HG02884 (cell line): ENCODE data around the gene STIP1.

Experiments
- ATAC-seq: cut with Tn5 transposase; IDR thresholded peaks from one replicate; pipeline ENCODE4 v1.9.1; 2021; ENCODE audit warnings: mild to moderate bottlenecking, moderate library complexity; ENCODE audit not compliant: unreplicated experiment

The STIP1 gene

DNA sequence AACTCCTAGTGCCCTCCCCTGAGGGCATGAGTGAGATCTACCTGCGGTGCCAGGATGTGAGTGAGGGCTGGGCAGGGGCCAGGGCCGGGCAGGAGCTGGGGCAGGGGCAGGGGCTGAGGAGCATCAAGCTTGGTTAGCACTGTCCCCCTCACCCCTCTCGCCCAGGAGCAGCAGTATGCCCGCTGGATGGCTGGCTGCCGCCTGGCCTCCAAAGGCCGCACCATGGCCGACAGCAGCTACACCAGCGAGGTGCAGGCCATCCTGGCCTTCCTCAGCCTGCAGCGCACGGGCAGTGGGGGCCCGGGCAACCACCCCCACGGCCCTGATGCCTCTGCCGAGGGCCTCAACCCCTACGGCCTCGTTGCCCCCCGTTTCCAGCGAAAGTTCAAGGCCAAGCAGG, 34.3 kb downstream of the STIP1 start:
- no peak for ATAC-seq

DNA sequence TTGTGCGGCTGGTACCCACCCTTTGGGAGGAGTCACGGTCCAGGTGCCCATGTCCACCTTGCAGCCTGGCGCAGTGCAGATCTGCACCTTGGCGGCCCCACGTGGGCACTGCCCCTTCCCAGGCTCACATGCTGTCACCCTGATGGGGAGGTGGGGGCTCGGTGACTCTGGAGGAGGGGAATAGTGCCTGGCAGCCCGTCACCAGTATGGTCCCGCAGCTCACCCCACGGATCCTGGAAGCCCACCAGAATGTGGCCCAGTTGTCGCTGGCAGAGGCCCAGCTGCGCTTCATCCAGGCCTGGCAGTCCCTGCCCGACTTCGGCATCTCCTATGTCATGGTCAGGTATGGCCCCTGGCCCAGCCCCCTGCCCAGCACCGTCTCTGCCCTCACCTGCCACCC, 34.8 kb downstream of the STIP1 start:
- no peak for ATAC-seq

DNA sequence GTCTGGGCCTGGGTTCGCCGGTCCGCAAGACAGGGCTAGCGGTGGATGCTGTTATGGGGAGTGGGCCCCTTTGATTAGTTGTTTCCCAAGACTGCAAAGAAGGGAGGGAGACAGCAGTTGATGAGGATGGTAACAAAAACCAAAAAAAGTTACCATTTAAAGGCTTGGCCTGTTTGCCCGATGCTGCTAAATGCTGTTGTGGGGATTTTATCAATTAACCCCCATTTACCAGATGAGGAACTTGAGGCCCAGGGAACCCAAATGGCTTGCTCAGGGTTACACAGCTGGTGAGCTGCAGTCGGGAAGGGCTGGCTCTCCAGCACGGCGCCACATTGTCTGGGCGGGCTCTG, 36.7 kb downstream of the STIP1 start:
- ATAC-seq: no peak

DNA sequence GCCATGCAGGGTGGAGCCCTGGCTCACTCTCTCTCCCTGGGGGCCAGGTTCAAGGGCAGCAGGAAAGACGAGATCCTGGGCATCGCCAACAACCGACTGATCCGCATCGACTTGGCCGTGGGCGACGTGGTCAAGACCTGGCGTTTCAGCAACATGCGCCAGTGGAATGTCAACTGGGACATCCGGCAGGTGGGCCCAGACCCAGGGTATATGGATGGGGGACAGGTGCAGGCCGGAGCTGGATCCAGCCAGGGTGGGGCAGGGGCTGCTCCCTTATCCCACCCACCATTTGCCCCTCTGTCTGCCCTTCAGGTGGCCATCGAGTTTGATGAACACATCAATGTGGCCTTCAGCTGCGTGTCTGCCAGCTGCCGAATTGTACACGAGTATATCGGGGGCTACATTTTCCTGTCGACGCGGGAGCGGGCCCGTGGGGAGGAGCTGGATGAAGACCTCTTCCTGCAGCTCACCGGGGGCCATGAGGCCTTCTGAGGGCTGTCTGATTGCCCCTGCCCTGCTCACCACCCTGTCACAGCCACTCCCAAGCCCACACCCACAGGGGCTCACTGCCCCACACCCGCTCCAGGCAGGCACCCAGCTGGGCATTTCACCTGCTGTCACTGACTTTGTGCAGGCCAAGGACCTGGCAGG, 37.2 kb downstream of the STIP1 start:
- ATAC-seq: no peak

DNA sequence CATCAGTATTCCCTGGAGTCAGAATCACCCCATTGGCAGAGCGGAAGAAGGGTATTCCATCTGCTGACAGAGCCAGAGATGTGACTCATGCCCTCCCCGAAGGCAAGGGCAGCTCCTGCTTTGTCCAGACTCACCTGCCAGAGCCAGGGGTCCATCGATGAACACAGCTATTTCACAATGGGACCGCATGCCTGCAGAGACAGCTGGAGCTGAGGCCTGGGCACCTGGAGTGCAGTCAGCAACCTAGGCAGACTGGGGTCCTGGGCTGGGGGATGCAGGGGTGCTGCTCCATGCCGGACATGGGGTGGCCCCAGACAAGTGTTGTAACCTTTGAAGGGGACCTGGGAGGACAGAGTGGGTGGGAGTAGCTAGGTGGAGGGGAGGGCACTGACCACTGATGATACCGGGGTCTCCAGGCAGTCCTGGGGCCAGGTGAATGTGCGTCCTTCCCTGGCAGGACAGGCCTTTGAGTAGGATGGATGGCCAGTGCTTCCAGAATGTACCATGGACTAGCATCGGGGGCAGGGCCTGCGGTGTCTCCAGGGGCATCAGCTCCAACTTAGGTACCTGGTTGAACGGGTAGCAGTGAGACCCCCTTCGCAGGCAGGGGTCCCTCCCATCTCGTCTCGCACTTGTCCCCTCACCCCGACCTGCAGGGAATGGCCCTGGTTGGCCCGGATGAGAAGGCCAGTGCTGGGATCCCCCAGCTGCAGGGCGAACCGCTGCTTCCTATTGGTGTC, 38.4 kb downstream of the STIP1 start:
- no peak for ATAC-seq

DNA sequence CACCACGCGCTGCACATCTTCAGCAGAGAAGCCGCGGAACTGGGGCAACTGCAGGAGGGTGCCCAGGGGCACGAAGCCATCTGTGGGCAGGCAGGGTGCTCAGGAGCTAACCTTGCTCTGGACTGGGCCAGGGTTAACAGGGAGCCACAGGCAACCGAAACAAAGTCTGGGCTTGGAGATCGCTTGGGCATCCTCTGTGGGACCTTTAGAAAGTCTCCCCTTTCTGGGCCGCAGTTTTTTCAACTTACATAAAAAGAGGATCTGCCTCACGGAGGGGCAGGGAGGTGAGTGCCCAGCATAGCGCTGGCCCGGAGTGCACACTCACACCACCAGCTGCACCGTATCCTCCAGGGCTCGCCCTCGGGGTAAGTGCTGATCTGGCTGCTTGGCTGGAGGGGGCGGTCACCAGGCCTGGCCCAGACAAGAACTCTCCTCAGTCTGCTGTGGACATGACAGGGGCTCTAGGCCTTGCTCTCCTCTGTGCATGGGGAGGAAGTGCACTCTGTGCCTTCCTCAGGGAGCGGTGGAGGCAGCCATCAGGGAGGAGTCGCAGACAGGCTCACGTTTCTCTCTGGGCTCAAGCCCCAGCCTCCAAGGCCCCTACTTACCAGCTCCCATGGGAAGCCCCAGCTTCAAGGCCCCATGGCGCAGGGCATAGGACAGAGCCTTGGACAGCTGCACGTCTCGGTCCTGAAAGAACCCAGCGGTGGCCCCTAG, 39.1 kb downstream of the STIP1 start:
- no peak for ATAC-seq

DNA sequence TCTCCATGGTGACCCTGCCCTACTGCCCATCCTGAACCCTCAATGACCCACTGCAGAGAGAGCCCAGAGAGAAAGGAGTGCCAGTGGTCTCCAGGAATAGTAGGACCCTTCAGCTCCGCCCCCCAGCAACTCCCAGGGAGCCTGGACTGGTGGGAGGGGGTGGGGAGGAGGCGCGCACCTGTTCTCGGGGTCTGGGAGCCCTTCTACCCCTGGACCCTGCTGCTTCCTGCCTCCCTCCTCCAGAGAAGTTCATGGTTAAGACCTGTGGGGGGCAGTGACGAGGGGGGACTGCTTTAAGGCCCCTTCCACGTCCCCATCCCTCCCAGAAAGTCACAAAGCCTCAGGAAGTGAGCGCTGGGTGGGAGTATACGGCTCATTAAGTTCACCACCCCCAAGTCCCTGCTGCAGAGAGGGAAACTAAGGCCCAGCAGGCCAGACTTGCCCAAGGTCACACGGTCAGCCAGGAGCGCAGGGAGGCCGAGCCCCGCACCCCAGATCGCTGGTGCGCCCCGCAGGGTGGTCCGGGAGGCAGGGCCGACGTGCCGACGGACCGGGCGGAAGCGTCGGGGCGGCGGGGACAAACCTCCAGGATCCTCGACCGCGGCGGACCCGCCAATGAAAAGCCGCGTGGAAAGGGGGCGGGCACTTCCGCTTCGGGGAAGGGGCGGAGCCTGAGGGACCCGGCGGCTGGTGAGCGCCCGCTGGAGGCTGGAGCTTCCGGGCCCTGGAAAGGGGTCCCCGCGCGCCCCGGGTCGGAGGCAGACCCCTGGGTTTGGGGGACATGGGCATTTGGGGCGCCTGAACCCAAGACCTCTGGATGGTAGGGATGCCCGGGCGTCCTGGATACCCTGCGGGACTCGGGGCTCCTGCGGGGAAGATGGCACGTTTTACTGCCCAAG, 39.9 kb downstream of the STIP1 start, which contains the start of the genes NUDT22 and TRPT1:
Gene NUDT22, plus strand, starts transcription at position 667 of the 899 bp plus-strand sequence. CDS start 379 bp downstream, outside the sequence.
Gene TRPT1, minus strand, starts transcription at position 579 of the 899 bp plus-strand sequence. Its CDS starts 326 bp downstream, at position 253.
- ATAC-seq: no peak

DNA sequence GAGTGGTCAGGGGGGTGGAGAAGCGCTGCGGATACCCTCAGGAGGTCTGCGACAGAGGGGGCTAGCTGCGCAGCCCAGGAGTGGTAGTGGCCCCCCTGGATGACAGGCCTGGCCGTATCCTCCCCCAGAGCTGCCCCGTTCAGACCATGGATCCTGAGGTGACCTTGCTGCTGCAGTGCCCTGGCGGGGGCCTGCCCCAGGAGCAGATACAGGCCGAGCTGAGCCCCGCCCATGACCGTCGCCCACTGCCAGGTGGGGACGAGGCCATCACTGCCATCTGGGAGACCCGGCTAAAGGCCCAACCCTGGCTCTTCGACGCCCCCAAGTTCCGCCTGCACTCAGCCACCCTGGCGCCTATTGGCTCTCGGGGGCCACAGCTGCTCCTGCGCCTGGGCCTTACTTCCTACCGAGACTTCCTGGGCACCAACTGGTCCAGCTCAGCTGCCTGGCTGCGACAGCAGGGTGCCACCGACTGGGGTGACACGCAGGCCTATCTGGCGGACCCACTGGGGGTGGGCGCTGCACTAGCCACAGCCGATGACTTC, 40.6 kb downstream of the STIP1 start:
- no peak for ATAC-seq

DNA sequence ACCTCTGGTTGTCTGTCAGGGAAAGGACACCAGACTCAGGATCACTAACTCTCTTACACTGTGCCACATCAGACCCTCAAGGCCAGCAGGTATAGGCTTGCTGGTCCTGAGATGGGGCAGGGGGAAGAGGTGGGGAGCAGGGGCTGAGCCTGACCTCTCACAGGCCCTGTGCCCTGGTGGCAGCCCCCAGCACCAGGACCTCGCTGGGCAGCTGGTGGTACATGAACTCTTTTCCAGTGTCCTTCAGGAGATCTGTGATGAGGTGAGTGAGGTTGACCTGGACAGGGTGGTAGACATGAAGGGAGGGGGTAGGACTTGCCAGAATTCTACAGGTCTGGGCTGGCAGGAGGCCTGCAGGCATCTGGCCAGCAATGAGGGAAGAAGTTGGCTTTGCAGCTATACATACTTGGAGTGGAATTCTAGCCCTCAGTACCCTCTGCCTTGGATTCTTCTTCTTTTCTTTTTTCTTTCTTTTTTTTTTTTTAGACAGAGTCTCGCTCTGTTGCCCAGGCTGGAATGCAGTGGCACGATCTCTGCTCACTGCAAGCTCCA, 41.5 kb downstream of the STIP1 start:
- ATAC-seq: no peak

DNA sequence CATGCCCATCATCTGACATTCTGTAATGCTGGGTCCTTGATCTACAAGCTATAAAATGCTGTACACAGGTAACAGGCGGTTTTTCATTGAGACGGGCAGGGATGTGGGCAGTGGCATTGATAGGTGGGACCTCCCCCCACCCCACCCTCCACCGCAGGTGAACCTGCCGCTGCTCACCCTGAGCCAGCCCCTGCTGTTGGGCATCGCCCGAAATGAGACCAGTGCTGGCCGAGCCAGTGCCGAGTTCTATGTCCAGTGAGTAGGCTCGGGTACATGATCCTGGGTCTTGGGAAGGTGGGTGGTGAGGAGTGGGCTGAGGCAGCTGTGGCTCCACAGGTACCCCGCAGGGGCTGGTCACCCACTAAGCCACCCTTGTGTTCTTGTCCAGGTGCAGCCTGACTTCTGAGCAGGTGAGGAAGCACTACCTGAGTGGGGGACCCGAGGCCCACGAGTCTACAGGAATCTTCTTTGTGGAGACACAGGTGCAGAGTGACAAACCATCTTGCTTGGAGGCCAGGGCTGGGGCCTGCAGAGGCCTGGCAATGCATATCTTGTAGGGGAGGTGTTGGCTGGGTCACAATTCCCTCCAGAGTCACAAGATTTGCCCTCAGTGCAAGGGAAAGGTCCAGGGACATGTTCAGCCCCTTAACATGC, 43.2 kb downstream of the STIP1 start:
- no peak for ATAC-seq

DNA sequence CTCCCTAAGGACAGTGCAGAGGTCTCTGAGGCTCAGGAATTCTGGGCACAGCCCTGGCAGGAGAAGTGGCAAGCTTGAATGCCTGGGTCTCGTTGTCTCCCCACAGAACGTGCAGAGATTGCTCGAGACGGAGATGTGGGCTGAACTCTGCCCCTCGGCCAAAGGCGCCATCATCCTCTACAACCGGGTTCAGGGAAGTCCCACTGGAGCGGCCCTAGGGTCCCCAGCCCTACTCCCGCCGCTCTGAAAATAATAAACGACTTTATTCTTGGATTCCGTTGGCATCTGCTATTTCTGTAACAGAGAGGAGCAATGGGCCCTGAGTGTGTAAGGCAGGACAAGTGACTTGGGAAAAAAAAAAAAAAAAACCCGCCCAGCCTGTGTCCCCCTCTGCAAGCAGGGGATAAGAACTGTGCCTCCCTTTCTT, 43.8 kb downstream of the STIP1 start:
- ATAC-seq: no peak

DNA sequence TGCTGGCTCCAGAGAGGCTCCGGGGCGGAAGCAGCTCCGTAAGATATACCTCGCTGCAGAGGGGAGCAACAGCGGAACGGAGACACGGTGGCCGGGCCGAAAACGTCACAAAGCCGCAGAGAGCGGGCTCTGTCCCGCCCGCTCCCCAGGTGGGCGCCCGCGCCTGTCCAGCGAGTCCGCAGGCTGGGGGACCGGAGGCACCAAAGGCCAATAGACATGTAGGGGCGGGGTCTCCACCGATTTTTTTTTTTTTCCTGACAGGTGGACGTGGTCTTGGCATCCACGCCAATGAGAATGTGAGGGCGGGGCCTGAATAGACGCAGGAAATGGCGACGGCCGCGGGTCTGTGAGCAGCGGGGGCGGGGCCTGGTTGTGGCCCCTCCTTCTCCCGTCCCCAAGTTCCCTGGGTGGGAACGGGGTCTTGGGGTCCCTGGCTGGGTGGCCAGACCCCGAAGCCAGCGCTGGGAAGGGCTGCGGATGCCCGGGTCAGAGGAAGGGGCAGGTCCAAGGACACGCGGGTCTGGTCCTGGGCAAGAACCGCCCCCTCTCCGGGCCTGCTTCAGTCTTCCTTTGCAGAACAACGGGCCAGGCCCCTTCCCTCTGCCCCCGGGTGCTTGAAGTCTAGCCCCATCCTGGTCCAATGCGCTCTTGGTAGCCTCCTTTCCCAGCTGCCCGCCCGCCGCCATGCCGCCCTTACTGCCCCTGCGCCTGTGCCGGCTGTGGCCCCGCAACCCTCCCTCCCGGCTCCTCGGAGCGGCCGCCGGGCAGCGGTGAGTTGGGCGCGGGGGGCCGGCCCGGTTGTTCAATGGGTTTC, 44.4 kb downstream of the STIP1 start, which contains the start of gene DNAJC4:
Gene DNAJC4, plus strand, starts transcription at position 378 of the 814 bp plus-strand sequence. Its CDS starts 307 bp downstream, at position 685.
- ATAC-seq: peak; percentile 38

DNA sequence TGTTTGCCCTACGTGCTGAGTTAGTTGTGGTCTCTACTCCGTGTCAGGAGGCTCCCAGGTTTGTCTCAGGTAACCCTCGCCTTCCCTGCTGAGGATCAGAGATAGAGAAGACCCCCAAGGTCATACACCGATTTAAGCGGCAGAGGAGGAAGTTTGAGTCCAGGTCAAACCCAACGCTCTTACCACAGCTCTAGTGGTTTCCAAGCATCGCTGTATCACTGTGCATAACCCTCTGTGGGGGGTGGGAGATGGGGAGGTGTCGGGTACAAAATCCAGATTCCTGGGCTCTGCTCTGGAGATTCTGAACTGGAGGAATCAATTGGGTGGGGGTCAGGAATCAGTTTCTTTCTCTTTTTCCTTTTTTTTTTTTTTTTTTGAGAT, 45.0 kb downstream of the STIP1 start:
- no peak for ATAC-seq

DNA sequence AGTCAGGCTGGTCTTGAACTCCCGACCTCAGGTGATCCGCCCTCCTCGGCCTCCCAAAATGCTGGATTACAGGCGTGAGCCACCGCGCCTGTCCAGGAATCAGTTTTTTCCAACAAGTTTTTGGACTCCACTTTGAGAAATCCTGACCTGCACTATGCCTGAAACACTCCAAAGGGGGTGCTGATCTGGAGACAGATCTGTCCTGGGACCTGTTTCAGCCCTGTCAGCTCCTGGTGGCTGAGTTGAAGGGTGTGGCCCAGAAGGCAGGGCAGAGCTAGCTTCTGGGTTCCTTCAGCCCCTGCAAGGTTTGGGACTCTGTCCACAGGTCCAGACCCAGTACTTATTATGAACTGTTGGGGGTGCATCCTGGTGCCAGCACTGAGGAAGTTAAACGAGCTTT, 45.6 kb downstream of the STIP1 start:
- ATAC-seq: no peak

DNA sequence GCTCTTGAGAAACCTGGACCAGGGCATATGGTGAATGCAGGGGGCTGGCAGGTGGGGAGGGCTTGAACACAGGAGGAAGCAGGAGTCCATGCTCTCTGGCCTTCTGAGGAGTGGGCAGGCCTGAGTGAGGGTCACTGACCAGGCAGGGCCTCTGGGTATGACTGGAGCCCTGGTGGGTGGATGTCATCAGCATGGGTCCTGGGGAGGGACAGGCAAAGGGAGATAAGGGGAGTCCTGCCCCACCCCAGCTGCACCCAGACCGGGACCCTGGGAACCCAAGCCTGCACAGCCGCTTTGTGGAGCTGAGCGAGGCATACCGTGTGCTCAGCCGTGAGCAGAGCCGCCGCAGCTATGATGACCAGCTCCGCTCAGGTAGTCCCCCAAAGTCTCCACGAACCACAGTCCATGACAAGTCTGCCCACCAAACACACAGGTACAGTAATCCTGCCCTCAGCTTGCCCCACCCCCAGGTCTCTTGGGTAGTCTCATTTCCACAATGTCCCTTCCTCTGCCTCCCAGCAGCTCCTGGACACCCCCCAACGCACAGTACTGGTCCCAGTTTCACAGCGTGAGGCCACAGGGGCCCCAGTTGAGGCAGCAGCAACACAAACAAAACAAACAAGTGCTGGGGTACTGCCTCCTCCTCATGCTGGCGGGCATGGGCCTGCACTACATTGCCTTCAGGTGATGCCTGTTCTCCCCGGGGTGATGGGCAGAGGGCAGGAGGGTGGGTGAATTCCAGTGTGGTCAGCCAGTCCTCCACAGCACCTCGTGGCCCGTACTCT, 46.4 kb downstream of the STIP1 start:
- ATAC-seq: no peak

DNA sequence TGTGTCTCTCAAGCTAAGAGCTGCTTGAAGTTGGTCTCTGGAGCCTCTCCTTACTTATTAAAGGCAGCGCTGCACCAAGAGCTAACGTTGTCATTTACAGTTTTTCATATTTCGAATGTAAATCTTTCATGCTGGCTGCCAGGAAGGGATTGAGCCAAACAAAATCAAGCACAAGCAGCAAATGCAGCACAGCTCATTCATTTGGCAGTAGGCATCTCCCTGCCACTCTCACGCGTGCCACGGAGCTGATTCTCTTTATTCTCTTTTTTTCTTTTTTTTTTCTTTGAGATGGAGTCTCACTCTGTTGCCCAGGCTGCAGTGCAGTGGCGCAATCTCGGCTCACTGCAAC, 47.0 kb downstream of the STIP1 start:
- no peak for ATAC-seq

DNA sequence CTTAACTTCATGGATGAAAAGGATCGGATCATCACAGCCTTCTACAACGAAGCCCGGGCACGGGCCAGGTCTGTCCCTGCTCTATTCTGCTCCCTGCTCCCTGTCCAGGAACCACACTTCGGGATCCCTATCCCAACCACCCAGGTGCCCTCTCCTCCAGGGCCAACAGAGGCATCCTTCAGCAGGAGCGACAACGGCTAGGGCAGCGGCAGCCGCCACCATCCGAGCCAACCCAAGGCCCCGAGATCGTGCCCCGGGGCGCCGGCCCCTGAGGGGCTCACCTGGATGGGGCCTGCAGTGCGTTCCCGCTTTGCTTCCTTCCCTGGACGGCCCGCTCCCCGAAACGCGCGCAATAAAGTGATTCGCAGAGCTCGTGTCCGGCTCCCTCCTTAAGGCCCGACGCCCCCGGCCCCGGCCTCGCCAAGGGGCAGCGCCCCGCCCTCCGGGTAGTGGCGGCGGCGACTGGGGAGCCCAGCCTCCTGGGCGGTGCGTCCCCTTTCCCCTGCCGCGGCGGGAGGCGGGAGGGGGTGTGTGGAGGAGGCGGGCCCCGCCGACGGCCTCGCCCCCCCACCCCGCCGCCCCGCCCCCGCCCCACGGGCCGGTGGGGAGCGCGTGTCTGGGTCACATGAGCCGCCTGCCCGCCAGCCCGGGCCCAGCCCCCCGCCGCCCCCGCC, 48.1 kb downstream of the STIP1 start, which contains the start of gene VEGFB:
Gene VEGFB, plus strand, starts transcription at position 672 of the 674 bp plus-strand sequence. CDS start 250 bp downstream, outside the sequence.
- ATAC-seq: peak; percentile 41
